Measurements from ENCODE around the gene BLTP2.

- TF ChIP-seq SNAI2 (CRISPR knock-in tag; IDR thresholded peaks at IDR 0.05) (no peak), CSRNP3 (CRISPR knock-in tag; IDR thresholded peaks at IDR 0.05) (no peak), TSHZ2 (CRISPR knock-in tag; IDR thresholded peaks at IDR 0.05) (no peak), BACH2 (CRISPR knock-in tag; IDR thresholded peaks at IDR 0.05; ENCODE audit: borderline replicate concordance) (no peak), CREB5 (CRISPR knock-in tag; IDR thresholded peaks at IDR 0.05; ENCODE audit: low read depth) (no peak)
Measured at GRCh38 chr17:28684963-28685362, 40.0 kb upstream of the BLTP2 start.
